Stomach smooth muscle (tissue), 2 donors: ENCODE results near the gene METTL25B.

Source experiments
- H3K27ac ChIP-seq: one replicate; pipeline ENCODE4 v1.7.0; 2013; ENCODE audit warnings: mild to moderate bottlenecking, low read length, inconsistent platforms
- H3K27me3 ChIP-seq, 2 donors: one replicate each; pipeline ENCODE4 v1.7.0; 2013; ENCODE audit warnings: low read length in 2 of 2; ENCODE audit not compliant: insufficient read depth in 2 of 2, control insufficient read depth in 1 of 2
- H3K36me3 ChIP-seq, 2 donors: one replicate each; pipeline ENCODE4 v1.7.0; 2013; ENCODE audit warnings: low read length in 2 of 2; ENCODE audit not compliant: control insufficient read depth in 2 of 2, insufficient read depth in 2 of 2
- H3K4me1 ChIP-seq: one replicate; pipeline ENCODE4 v1.7.0; 2013; ENCODE audit warnings: low read length; ENCODE audit not compliant: control insufficient read depth, insufficient read depth
- H3K4me3 ChIP-seq, 2 donors: one replicate each; pipeline ENCODE4 v1.7.0; 2013; ENCODE audit warnings: low read length in 2 of 2
- H3K9ac ChIP-seq, 2 donors: one replicate each; pipeline ENCODE4 v1.7.0; 2013; ENCODE audit warnings: low read length in 2 of 2, mild to moderate bottlenecking in 1 of 2
- H3K9me3 ChIP-seq, 2 donors: one replicate each; pipeline ENCODE4 v1.7.0; 2013; ENCODE audit warnings: low read length in 2 of 2; ENCODE audit not compliant: control insufficient read depth in 2 of 2
- donor health status: healthy.
- donor health status: Pancreatic carcinoma.

The METTL25B gene

GRCh38 chr1:156691665-156692440 lies 36.4 kb upstream of the METTL25B start:
- no peaks in the 10 kb centered on the region for H3K36me3 ChIP-seq
- no peaks in the 10 kb centered on the region for H3K9me3 ChIP-seq
- H3K4me3 ChIP-seq, result no peak overlapping the region
- H3K4me1 ChIP-seq, result peaks cover 8% of the 10 kb centered on the region
- peaks cover 34 to 38% of the 10 kb centered on the region in 2 donors for H3K27me3 ChIP-seq
- H3K9ac ChIP-seq, result no peak overlapping the region
- no peak overlapping the region for H3K27ac ChIP-seq

- no peaks in the 10 kb centered on the region for H3K36me3 ChIP-seq
- H3K4me3 ChIP-seq, result no peak overlapping the region
- H3K9me3 ChIP-seq, result no peaks in the 10 kb centered on the region
- peaks cover 8% of the 10 kb centered on the region for H3K4me1 ChIP-seq
- peaks cover 34 to 38% of the 10 kb centered on the region in 2 donors for H3K27me3 ChIP-seq
- H3K27ac ChIP-seq, result no peak overlapping the region
- H3K9ac ChIP-seq, result no peak overlapping the region
Observed at GRCh38 chr1:156692441-156692924, 35.8 kb upstream of the METTL25B start.

- H3K9ac ChIP-seq, result no peak overlapping the region
- H3K4me3 ChIP-seq, result no peak overlapping the region
- H3K36me3 ChIP-seq, result no peaks in the 10 kb centered on the region
- H3K9me3 ChIP-seq, result no peaks in the 10 kb centered on the region
- peaks cover 36 to 38% of the 10 kb centered on the region in 2 donors for H3K27me3 ChIP-seq
- peaks cover 8% of the 10 kb centered on the region for H3K4me1 ChIP-seq
- no peak overlapping the region for H3K27ac ChIP-seq
Observed at GRCh38 chr1:156692925-156693847, 35.1 kb upstream of the METTL25B start.

GRCh38 chr1:156693848-156694689 lies 34.2 kb upstream of the METTL25B start:
- H3K27ac ChIP-seq, result no peak overlapping the region
- H3K4me3 ChIP-seq, result no peak overlapping the region
- H3K9ac ChIP-seq, result no peak overlapping the region
- H3K27me3 ChIP-seq, result peaks cover 36 to 39% of the 10 kb centered on the region in 2 donors
- no peaks in the 10 kb centered on the region for H3K36me3 ChIP-seq
- peaks cover 7% of the 10 kb centered on the region for H3K4me1 ChIP-seq
- no peaks in the 10 kb centered on the region for H3K9me3 ChIP-seq

GRCh38 chr1:156694690-156694962 lies 33.6 kb upstream of the METTL25B start:
- H3K27me3 ChIP-seq, result peaks cover 32 to 41% of the 10 kb centered on the region in 2 donors
- no peak overlapping the region for H3K4me3 ChIP-seq
- H3K9me3 ChIP-seq, result no peaks in the 10 kb centered on the region
- H3K27ac ChIP-seq, result no peak overlapping the region
- H3K9ac ChIP-seq, result no peak overlapping the region
- H3K4me1 ChIP-seq, result peaks cover 2% of the 10 kb centered on the region
- no peaks in the 10 kb centered on the region for H3K36me3 ChIP-seq

- Histone ChIP-seq H3K27ac (no peak overlapping the region), H3K4me3 (no peak overlapping the region), H3K9me3 (no peaks in the 10 kb centered on the region), H3K27me3 (peaks cover 23 to 29% of the 10 kb centered on the region in 2 donors), H3K9ac (no peak overlapping the region), H3K4me1 (no peaks in the 10 kb centered on the region), H3K36me3 (no peaks in the 10 kb centered on the region)
Observed at GRCh38 chr1:156696755-156697154, 31.5 kb upstream of the METTL25B start.

GRCh38 chr1:156697481-156697880 lies 30.8 kb upstream of the METTL25B start:
- no peaks in the 10 kb centered on the region for H3K9me3 ChIP-seq
- no peaks in the 10 kb centered on the region for H3K36me3 ChIP-seq
- H3K27ac ChIP-seq, result no peak overlapping the region
- no peak overlapping the region for H3K4me3 ChIP-seq
- no peaks in the 10 kb centered on the region for H3K4me1 ChIP-seq
- peaks cover 15 to 24% of the 10 kb centered on the region in 2 donors for H3K27me3 ChIP-seq
- H3K9ac ChIP-seq, result no peak overlapping the region

- no peak overlapping the region for H3K9ac ChIP-seq
- no peak overlapping the region for H3K4me3 ChIP-seq
- H3K27me3 ChIP-seq, result peaks cover 3 to 16% of the 10 kb centered on the region in 2 donors
- no peak overlapping the region for H3K27ac ChIP-seq
- no peaks in the 10 kb centered on the region for H3K36me3 ChIP-seq
- H3K9me3 ChIP-seq, result no peaks in the 10 kb centered on the region
- H3K4me1 ChIP-seq, result peaks cover 2% of the 10 kb centered on the region
Observed at GRCh38 chr1:156698995-156699394, 29.3 kb upstream of the METTL25B start.

- H3K36me3 ChIP-seq, result no peaks in the 10 kb centered on the region
- H3K9ac ChIP-seq, result no peak overlapping the region
- no peaks in the 10 kb centered on the region for H3K9me3 ChIP-seq
- no peak overlapping the region for H3K27ac ChIP-seq
- peaks cover 18% of the 10 kb centered on the region for H3K4me1 ChIP-seq
- peaks cover 3 to 16% of the 10 kb centered on the region in 2 donors for H3K27me3 ChIP-seq
- H3K4me3 ChIP-seq, result no peak overlapping the region
Observed at GRCh38 chr1:156700736-156701531, 27.3 kb upstream of the METTL25B start.

GRCh38 chr1:156703336-156703735 lies 24.9 kb upstream of the METTL25B start:
- Histone ChIP-seq H3K9ac (no peak overlapping the region), H3K27me3 (peaks cover 3 to 14% of the 10 kb centered on the region in 2 donors), H3K4me3 (no peak overlapping the region), H3K4me1 (peaks cover 34% of the 10 kb centered on the region), H3K27ac (no peak overlapping the region), H3K9me3 (no peaks in the 10 kb centered on the region), H3K36me3 (no peaks in the 10 kb centered on the region)
